Smooth muscle cell (in vitro differentiated cells): Measurements from ENCODE around the gene ANTKMT. TPM values are rescaled to one million over a fixed set of nuclear protein-coding genes. Genes with fewer than 3 reads are reported as not detected.

ENCODE experiments used
- DNase-seq: peaks from one replicate; lab custom pipeline; 2025; ENCODE audit not compliant: unreplicated experiment; lab: John Stamatoyannopoulos, UW
- H2AFZ ChIP-seq: fragments of 200-600 bp; sonication (generic); 2 replicates; pipeline ENCODE4 v1.6.0; 2016; ENCODE audit warnings: antibody characterized with exemption, low read depth, mild to moderate bottlenecking
- H3F3A ChIP-seq: fragments of 200-600 bp; sonication (generic); 2 replicates; pipeline ENCODE4 v1.6.0; 2017; ENCODE audit warnings: antibody characterized with exemption, low read depth
- H3K27ac ChIP-seq: fragments of 200-600 bp; sonication (generic); 2 replicates; pipeline ENCODE4 v1.5.1; 2016; ENCODE audit warnings: low read depth, mild to moderate bottlenecking
- H3K27me3 ChIP-seq: fragments of 200-600 bp; sonication (generic); 2 replicates; pipeline ENCODE4 v1.6.1; 2016; ENCODE audit warnings: low read depth, mild to moderate bottlenecking
- H3K36me3 ChIP-seq: fragments of 200-600 bp; sonication (generic); 2 replicates; pipeline ENCODE4 v1.5.1; 2016; ENCODE audit warnings: low read depth
- H3K4me1 ChIP-seq: fragments of 200-600 bp; sonication (generic); 2 replicates; pipeline ENCODE4 v1.5.1; 2016; ENCODE audit warnings: low read depth
- H3K4me2 ChIP-seq: fragments of 200-600 bp; sonication (generic); 2 replicates; pipeline ENCODE4 v1.6.0; 2016; ENCODE audit warnings: mild to moderate bottlenecking
- H3K4me3 ChIP-seq: fragments of 200-600 bp; sonication (generic); 2 replicates; pipeline ENCODE4 v1.5.1; 2016; ENCODE audit warnings: mild to moderate bottlenecking
- H3K79me2 ChIP-seq: fragments of 200-600 bp; sonication (generic); 2 replicates; pipeline ENCODE4 v1.6.0; 2016; ENCODE audit warnings: low read depth, mild to moderate bottlenecking
- H3K9ac ChIP-seq: fragments of 200-600 bp; sonication (generic); 2 replicates; pipeline ENCODE4 v1.6.0; 2016; ENCODE audit warnings: low read depth
- H3K9me3 ChIP-seq: fragments of 200-600 bp; sonication (generic); replicated peaks from 2 replicates; pipeline ENCODE4 v1.5.1; 2016; ENCODE audit warnings: low read depth
- H4K20me1 ChIP-seq: fragments of 200-600 bp; sonication (generic); 2 replicates; pipeline ENCODE4 v1.6.0; 2016; ENCODE audit warnings: low read depth
- CTCF ChIP-seq: fragments of 200-600 bp; sonication (generic); IDR thresholded peaks from 2 replicates; pipeline ENCODE4 v1.5.1; 2017; ENCODE audit warnings: borderline replicate concordance, mild to moderate bottlenecking, antibody characterized with exemption; ENCODE audit not compliant: insufficient read depth, poor library complexity, severe bottlenecking
- WGBS: methylation state at CpG from one replicate; pipeline ENCODE4 v1.1.7; 2016; ENCODE audit warnings: low lambda C conversion rate; 5-methylcytosine and 5-hydroxymethylcytosine counted together
- polyA plus RNA-seq: library from polyadenylated mRNA; unstranded; fragments of >200 nt; fragmentation: Nextera tagmentation; extraction: Ambion mirVana; gene quantifications from 2 replicates; pipeline ENCODE4 v1.2.1, GENCODE V29; 2016
- total RNA-seq: library from RNA; depleted of rRNA; stranded (reverse); fragments of >200 nt; gene quantifications from 2 replicates; pipeline ENCODE4 v1.2.3, GENCODE V29; 2014

Gene ANTKMT
- total and polyA plus RNA-seq, 2 experiments from 2014 or later = 15.6 to 39.8 TPM

- Histone ChIP-seq H3F3A (no peaks in the 10 kb centered on the region), H4K20me1 (peaks cover 33% of the 10 kb centered on the region), H2AFZ (no peak overlapping the region), H3K27me3 (no peaks in the 10 kb centered on the region), H3K79me2 (peaks cover 32% of the 10 kb centered on the region), H3K36me3 (no peaks in the 10 kb centered on the region), H3K4me3 (peak overlapping the region; percentile 60), H3K9me3 (no peaks in the 10 kb centered on the region), H3K4me1 (peaks cover 18% of the 10 kb centered on the region), H3K27ac (peak overlapping the region; percentile 84), H3K9ac (peak overlapping the region; percentile 58), H3K4me2 (peak overlapping the region; percentile 95)
- TF ChIP-seq CTCF = no peak
- 17% methylated on average over 51 of the region's 57 CpGs for WGBS
- DNase-seq = no peak
Observed at GRCh38 chr16:683396-684070, 37.4 kb upstream of the ANTKMT start.

- no peaks in the 10 kb centered on the region for H3F3A ChIP-seq
- no peak for TF ChIP-seq CTCF
- H3K4me2 ChIP-seq = peak within 1 kb of the TSS; percentile 95
- H3K4me1 ChIP-seq = peaks cover 18% of the 10 kb centered on the region
- peak within 1 kb of the TSS; percentile 71 for H3K9ac ChIP-seq
- H3K79me2 ChIP-seq = peaks cover 35% of the 10 kb centered on the region
- peaks cover 33% of the 10 kb centered on the region for H4K20me1 ChIP-seq
- no peaks in the 10 kb centered on the region for H3K9me3 ChIP-seq
- peak within 1 kb of the TSS; percentile 84 for H3K27ac ChIP-seq
- H2AFZ ChIP-seq = no peak within 1 kb of the TSS
- H3K27me3 ChIP-seq = no peaks in the 10 kb centered on the region
- H3K4me3 ChIP-seq = peak within 1 kb of the TSS; percentile 60
- 18% methylated on average over 54 of the region's 91 CpGs for WGBS
- no peaks in the 10 kb centered on the region for H3K36me3 ChIP-seq
- peak; percentile 82 for DNase-seq
Observed at GRCh38 chr16:684071-684794, 36.7 kb upstream of the ANTKMT start, which contains the start of gene JMJD8. JMJD8 (minus strand) TSS chr16:684334; CDS start chr16:684319, 15 bp downstream.

GRCh38 chr16:684961-685696, 35.8 kb upstream of the ANTKMT start:
- Histone ChIP-seq H2AFZ (no peak overlapping the region), H3K9ac (no peak overlapping the region)
- TF ChIP-seq CTCF = no peak

More at GRCh38 chr16:684961-685696, 35.8 kb upstream of the ANTKMT start:
- Histone ChIP-seq H3K36me3 (no peaks in the 10 kb centered on the region), H3K27ac (peak overlapping the region; percentile 84), H3K4me2 (peak overlapping the region; percentile 95), H3K4me3 (peak overlapping the region; percentile 60), H3K79me2 (peaks cover 43% of the 10 kb centered on the region), H4K20me1 (peaks cover 33% of the 10 kb centered on the region), H3K27me3 (no peaks in the 10 kb centered on the region), H3K4me1 (peaks cover 24% of the 10 kb centered on the region), H3K9me3 (no peaks in the 10 kb centered on the region), H3F3A (no peaks in the 10 kb centered on the region)
- DNase-seq = no peak
- WGBS = 97% methylated on average over 45 of the region's 61 CpGs
